Gastroesophageal sphincter (tissue), 4 donors: ENCODE measurements around the gene C8G. TPM values are rescaled to one million over a fixed set of nuclear protein-coding genes. Genes with fewer than 3 reads are reported as not detected.

ENCODE experiments used
- ATAC-seq: fragments of 150-250 bp; one replicate; pipeline ENCODE4 v1.9.1; 2016; ENCODE audit warnings: mild to moderate bottlenecking, moderate library complexity
- H3K27ac ChIP-seq, 4 donors: fragments of 200-600 bp; sonication (generic) in 3 of 4; 1 replicate in 3 of 4; 2 replicates in 1 of 4; pipeline ENCODE4 v1.5.1; 2016 to 2019
- H3K27me3 ChIP-seq: fragments of 200-600 bp; sonication (generic); one replicate; pipeline ENCODE4 v1.5.1; 2019
- H3K36me3 ChIP-seq, 2 donors: fragments of 200-600 bp; sonication (generic); one replicate each; pipeline ENCODE4 v1.5.1; 2019; ENCODE audit warnings: control low read depth in 1 of 2
- H3K4me1 ChIP-seq, 3 donors: fragments of 200-600 bp; sonication (generic); 1 replicate in 2 of 3; 2 replicates in 1 of 3; pipeline ENCODE4 v1.5.1; 2016 to 2019; ENCODE audit warnings: control low read depth in 2 of 3
- H3K4me3 ChIP-seq, 2 donors: fragments of 200-600 bp; sonication (generic); one replicate each; pipeline ENCODE4 v1.5.1; 2019; ENCODE audit warnings: mild to moderate bottlenecking in 1 of 2, moderate library complexity in 1 of 2
- H3K9me3 ChIP-seq, 3 donors: fragments of 200-600 bp; sonication (generic); one replicate each; pipeline ENCODE4 v1.5.1; 2017 to 2019; ENCODE audit warnings: control low read depth in 2 of 3
- CTCF ChIP-seq, 4 experiments: fragments of 200-600 bp in 2 of 4; fragments of 450-650 bp in 2 of 4; sonication (generic) in 1 of 4; IDR thresholded peaks; one replicate each; pipeline ENCODE4 v1.5.1; 2017 to 2019; ENCODE audit warnings: antibody characterized with exemption in 4 of 4, mild to moderate bottlenecking in 2 of 4, moderate library complexity in 2 of 4
- EP300 ChIP-seq: sonication (generic); formaldehyde crosslinking; IDR thresholded peaks from one replicate; pipeline ENCODE4 v1.6.1; 2017; ENCODE audit warnings: antibody characterized with exemption, mild to moderate bottlenecking
- POLR2A ChIP-seq, 2 donors: fragments of 450-650 bp; IDR thresholded peaks; one replicate each; pipeline ENCODE4 v1.6.1; 2017; ENCODE audit warnings: antibody characterized with exemption in 2 of 2, mild to moderate bottlenecking in 2 of 2, moderate library complexity in 1 of 2
- POLR2AphosphoS5 ChIP-seq: sonication (generic); formaldehyde crosslinking; IDR thresholded peaks from one replicate; pipeline ENCODE4 v1.6.1; 2017; ENCODE audit warnings: antibody characterized with exemption
- WGBS, 2 donors: methylation state at CpG; one replicate each; pipeline ENCODE4 v1.1.5; 2018; ENCODE audit warnings: low coverage in 1 of 2; 5-methylcytosine and 5-hydroxymethylcytosine counted together
- total RNA-seq, 4 donors: library from RNA; depleted of rRNA; stranded (reverse); fragments of >200 nt; gene quantifications; one replicate each; pipeline ENCODE4 v1.1.0, GENCODE V29; 2016

The C8G gene
- total RNA-seq, 4 donors from 2014 or later: not detected

GRCh38 chr9:136913701-136914438 is 31.2 kb upstream of the C8G start:
- no peak for ATAC-seq
- no peaks in the 10 kb centered on the region for H3K9me3 ChIP-seq
- no peaks in the 10 kb centered on the region for H3K27me3 ChIP-seq
- H3K36me3 ChIP-seq: peaks cover 0 to 85% of the 10 kb centered on the region in 2 donors
- no peak overlapping the region for H3K27ac ChIP-seq
- H3K4me3 ChIP-seq: no peak overlapping the region
- 91 to 100% methylated on average over 1 to 5 of the region's 17 CpGs for WGBS, 2 donors
- no peaks in the 10 kb centered on the region for H3K4me1 ChIP-seq
- TF ChIP-seq POLR2AphosphoS5 (no peak), EP300 (no peak), POLR2A (IDR thresholded peaks at IDR 0.05) (no peak), CTCF (IDR thresholded peaks at IDR 0.05) (no peak)

GRCh38 chr9:136915632-136916329 is 29.3 kb upstream of the C8G start:
- H3K4me3 ChIP-seq: no peak overlapping the region
- WGBS, 2 donors: 72 to 82% methylated on average over 7 to 14 of the region's 21 CpGs
- H3K9me3 ChIP-seq: no peaks in the 10 kb centered on the region
- peaks cover 0 to 82% of the 10 kb centered on the region in 2 donors for H3K36me3 ChIP-seq
- TF ChIP-seq POLR2A (IDR thresholded peaks at IDR 0.05) (no peak), CTCF (IDR thresholded peaks at IDR 0.05) (no peak), POLR2AphosphoS5 (no peak), EP300 (no peak)
- no peaks in the 10 kb centered on the region for H3K27me3 ChIP-seq
- no peaks in the 10 kb centered on the region for H3K4me1 ChIP-seq
- no peak overlapping the region for H3K27ac ChIP-seq
- no peak for ATAC-seq

- Histone ChIP-seq H3K4me1 (peaks cover 0 to 4% (median 0%) of the 10 kb centered on the region in 3 donors), H3K9me3 (no peaks in the 10 kb centered on the region), H3K27ac (no peak overlapping the region), H3K27me3 (no peaks in the 10 kb centered on the region), H3K4me3 (no peak overlapping the region), H3K36me3 (peaks cover 0 to 82% of the 10 kb centered on the region in 2 donors)
- ATAC-seq: no peak
- no peak for TF ChIP-seq CTCF (IDR thresholded peaks at IDR 0.05)
- no peak for TF ChIP-seq POLR2A (IDR thresholded peaks at IDR 0.05)
- TF ChIP-seq POLR2AphosphoS5: no peak
- TF ChIP-seq EP300: no peak
- 74 to 88% methylated on average over 5 to 18 of the region's 32 CpGs for WGBS, 2 donors
Measured at GRCh38 chr9:136916330-136917184, 28.5 kb upstream of the C8G start.

- WGBS, 2 donors: 86 to 89% methylated on average over 4 of the region's 11 CpGs
- H3K27me3 ChIP-seq: no peaks in the 10 kb centered on the region
- ATAC-seq: no peak
- peaks cover 0 to 5% (median 0%) of the 10 kb centered on the region in 3 donors for H3K4me1 ChIP-seq
- H3K4me3 ChIP-seq: no peak overlapping the region
- H3K27ac ChIP-seq: no peak overlapping the region
- H3K36me3 ChIP-seq: peaks cover 0 to 82% of the 10 kb centered on the region in 2 donors
- no peaks in the 10 kb centered on the region for H3K9me3 ChIP-seq
- TF ChIP-seq POLR2A (IDR thresholded peaks at IDR 0.05) (no peak), CTCF (IDR thresholded peaks at IDR 0.05) (no peak), POLR2AphosphoS5 (no peak), EP300 (no peak)
Measured at GRCh38 chr9:136917902-136918301, 27.1 kb upstream of the C8G start.
